ENCODE results near the gene MSRB1.
A peak's percentile ranks its signal among the peaks of the same experiment; 100 is the strongest.

The MSRB1 gene

DNA sequence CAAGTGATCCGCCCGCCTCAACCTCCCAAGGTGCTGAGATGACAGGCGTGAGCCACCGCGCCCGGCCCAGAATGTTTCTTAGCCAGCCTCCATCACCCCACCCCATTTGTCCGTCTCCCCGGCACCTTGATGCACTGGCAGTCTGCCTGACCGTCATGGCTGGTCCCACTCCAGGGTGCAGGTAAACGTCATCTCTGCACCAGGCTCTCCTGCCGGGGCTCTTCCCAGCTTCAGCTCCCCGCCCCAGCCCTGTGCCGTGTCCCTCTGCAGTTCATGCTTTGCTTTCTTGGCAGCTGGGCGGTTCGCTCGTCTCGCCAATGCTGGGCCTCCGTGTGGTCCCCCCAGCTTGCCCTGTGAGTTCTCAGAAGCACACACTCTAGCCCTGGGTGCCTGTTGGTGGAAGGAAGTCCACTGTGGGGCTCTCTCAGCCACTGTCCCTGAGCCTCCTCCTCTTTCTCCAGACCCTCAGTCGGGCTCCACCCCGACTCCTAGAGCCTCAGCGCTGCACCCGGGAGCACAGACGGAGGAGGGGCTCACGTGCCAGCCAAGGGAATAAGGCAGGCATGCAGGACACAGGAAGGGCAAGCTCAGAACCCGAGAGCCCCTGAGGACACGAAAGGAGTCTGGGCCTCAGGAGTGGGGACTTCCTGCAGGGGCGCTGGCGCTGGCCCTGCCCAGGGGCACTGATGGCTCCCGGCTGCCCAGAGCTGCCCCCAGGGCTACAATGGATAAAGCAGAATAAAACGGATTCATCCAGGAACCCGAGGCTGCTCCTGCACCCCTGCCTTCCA, 36.7 kb downstream of the MSRB1 start:
- POLR2A ChIA-PET (ENCODE audit: low non-redundant PET) = no interaction called here
- CTCF ChIA-PET = interaction anchor here (1.1 to 1.2 kb wide), 2 partner anchors 23 to 45 kb away, joined by 4 read pairs; no protein-coding TSS in a partner anchor
- TF ChIP-seq, protein P1, sequence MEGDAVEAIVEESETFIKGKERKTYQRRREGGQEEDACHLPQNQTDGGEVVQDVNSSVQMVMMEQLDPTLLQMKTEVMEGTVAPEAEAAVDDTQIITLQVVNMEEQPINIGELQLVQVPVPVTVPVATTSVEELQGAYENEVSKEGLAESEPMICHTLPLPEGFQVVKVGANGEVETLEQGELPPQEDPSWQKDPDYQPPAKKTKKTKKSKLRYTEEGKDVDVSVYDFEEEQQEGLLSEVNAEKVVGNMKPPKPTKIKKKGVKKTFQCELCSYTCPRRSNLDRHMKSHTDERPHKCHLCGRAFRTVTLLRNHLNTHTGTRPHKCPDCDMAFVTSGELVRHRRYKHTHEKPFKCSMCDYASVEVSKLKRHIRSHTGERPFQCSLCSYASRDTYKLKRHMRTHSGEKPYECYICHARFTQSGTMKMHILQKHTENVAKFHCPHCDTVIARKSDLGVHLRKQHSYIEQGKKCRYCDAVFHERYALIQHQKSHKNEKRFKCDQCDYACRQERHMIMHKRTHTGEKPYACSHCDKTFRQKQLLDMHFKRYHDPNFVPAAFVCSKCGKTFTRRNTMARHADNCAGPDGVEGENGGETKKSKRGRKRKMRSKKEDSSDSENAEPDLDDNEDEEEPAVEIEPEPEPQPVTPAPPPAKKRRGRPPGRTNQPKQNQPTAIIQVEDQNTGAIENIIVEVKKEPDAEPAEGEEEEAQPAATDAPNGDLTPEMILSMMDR (conservative IDR thresholded peaks at IDR 0.05; ENCODE audit: low read depth) = no peak
- no peak overlapping the region for H3K27ac ChIP-seq
- DNase-seq (ENCODE audit: low spot score) = no peak

DNA sequence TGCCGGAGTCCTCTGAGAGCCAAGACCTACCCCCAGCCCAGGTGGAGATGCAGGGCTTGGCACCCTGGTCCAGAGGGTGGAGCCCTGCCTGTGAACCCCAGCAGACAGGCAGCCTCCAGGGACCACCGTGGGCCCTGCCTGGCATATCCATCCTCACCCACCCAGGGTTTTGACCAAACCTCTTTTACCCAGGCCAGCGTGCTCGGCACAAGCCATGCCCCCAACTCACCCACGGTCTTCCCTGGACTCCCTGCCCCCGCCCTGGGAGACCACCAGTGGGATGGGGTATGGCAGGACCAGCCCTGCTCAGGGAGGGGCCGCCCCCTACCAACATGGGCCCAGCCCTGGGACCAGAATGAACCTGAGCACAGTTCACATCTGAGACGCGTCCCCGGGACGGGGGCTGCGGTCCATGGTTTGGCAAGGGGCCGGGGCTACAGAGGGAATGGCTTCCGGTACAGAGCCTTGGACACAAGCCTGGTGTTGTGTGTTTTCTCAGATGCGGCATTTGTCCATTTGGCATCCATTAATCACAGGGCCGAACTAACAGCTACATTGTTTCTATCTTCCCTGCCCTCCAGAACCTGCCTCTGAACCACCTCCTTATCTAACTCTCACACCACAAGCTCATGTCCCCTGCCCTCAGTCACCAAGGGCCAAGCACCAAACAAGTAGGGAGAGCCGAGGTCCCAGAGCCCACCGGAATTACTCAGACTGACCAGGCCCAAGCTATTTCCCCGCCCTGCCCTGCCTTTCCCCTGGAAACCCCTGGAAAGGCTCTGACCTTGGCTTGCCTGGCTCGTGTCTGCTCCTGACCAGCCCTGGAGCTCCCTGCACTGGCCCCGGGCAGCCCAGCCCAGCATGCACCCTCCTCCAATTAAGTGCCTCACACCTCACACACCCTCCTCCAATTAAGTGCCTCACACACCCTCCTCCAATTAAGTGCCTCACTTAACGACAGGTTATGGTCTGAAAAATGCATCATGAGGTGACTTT, 38.9 kb downstream of the MSRB1 start:
- ChIA-PET POLR2A (ENCODE audit: low non-redundant PET) (no interaction called here), CTCF (no interaction called here)
- DNase-seq (ENCODE audit: low spot score) = no peak
- TF ChIP-seq, protein P1 (conservative IDR thresholded peaks at IDR 0.05; ENCODE audit: low read depth) = no peak
- H3K27ac ChIP-seq = no peak overlapping the region

DNA sequence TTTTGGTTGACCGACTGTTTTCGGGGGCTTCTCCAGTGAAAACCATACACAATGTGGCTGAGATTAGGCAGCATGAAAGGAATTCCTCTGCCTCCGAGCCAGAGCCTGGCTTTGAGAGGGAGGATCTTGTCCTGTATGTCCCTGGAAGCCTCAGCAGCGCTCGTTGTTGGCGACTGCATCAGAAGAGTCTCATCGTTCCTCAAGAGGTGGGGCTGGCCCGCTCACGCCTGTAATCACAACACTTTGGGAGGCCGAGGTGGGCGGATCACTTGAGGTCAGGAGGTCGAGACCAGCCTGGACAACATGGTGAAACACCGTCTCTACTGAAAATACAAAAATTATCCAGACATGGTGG, 39.8 kb downstream of the MSRB1 start:
- CTCF ChIA-PET = no interaction called here
- TF ChIP-seq, protein P1 (conservative IDR thresholded peaks at IDR 0.05; ENCODE audit: low read depth) = no peak

DNA sequence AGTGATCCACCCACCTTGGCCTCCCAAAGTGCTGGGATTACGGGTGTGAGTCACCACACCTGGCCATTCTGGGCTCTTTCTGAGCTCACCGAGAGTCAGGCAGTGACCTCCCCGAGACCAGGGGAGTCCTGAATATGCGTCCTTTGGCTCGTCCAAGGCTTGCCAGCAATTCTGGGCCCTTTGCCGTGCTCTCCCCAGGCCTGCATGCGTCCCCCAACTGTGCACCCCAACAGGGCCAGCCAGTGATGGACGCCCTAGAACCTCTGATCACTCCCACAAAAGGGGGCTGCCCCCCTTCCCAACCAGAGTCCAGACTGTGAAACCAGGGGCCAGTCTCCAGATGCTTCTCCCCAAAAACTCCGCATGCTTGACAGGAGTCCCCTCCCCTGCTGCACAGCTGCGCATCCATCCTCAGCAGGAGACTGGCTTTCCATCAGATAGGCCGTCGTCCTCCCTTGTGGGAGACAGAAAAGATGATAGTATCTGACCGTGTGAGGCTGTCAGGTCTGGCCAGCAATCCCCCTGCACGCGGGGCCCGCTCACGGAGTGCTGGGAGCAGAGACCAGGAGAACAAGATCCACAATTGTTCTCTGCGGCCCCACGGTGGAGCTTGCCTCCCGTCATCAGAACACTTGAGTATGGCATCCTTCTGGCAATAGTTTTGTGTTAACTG, 40.3 kb downstream of the MSRB1 start:
- CTCF ChIA-PET = interaction anchor here (0.6 to 0.7 kb wide), 2 partner anchors 26 to 29 kb away, joined by 3 read pairs; no protein-coding TSS in a partner anchor
- no peak for DNase-seq (ENCODE audit: low spot score)
- POLR2A ChIA-PET (ENCODE audit: low non-redundant PET) = no interaction called here
- no peak overlapping the region for H3K27ac ChIP-seq
- TF ChIP-seq, protein P1 (conservative IDR thresholded peaks at IDR 0.05; ENCODE audit: low read depth) = no peak

More for the DNA sequence above, 39.8 kb downstream of the MSRB1 start:
- no peak for DNase-seq (ENCODE audit: low spot score)
- POLR2A ChIA-PET (ENCODE audit: low non-redundant PET) = no interaction called here
- no peak overlapping the region for H3K27ac ChIP-seq

DNA sequence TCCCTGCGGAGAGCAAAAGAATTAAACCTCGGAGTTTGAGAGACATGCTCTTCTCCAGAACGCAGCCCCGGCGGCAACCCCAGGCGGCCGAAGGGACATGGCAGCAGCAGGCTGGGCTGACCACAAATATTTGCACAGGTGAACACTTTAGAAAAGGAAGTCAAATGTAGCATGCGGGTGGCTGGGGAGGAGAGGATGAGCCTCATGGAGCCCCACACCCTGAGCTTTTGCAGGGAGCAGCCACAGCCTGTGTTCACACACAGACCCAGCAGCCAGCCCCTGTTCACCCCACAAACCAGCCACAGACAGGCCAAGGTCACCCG, 42.6 kb downstream of the MSRB1 start:
- DNase-seq (ENCODE audit: low spot score) = peak; percentile 35
- CTCF ChIA-PET = interaction anchor here (1.0 kb wide), 2 partner anchors 29 to 31 kb away, joined by 3 to 4 read pairs; no protein-coding TSS in a partner anchor
- H3K27ac ChIP-seq = no peak overlapping the region; the same call in 1 of the 2 replicates
- TF ChIP-seq, protein P1 (conservative IDR thresholded peaks at IDR 0.05; ENCODE audit: low read depth) = no peak
- POLR2A ChIA-PET (ENCODE audit: low non-redundant PET) = interaction anchor here (0.6 to 0.9 kb wide), 2 partner anchors 35 to 43 kb away, joined by 3 to 4 read pairs; partner anchors contain the start of gene MSRB1
